OCI-LY3 (cell line): ENCODE measurements around the gene OR2A1.
"Not testable (repeated sequence)": the region's sequence is repeated elsewhere in the genome, so short reads cannot be mapped to it uniquely, and the experiment has no call there.

ENCODE experiments used
- H2AFZ ChIP-seq: fragments of 200-600, 300-600 bp; shearing (Covaris generic); 2 replicates; pipeline ENCODE4 v1.6.0; 2014; ENCODE audit warnings: antibody characterized with exemption, low read depth, low read length
- H3K27ac ChIP-seq: fragments of 200-600, 300-600 bp; sonication (generic); 2 replicates; pipeline ENCODE4 v1.5.1; 2014; ENCODE audit warnings: mild to moderate bottlenecking, low read length, moderate library complexity, mixed read lengths
- H3K27me3 ChIP-seq: fragments of 200-600, 300-600 bp; sonication (generic); 2 replicates; pipeline ENCODE4 v1.6.1; 2014; ENCODE audit warnings: low read depth, low read length, mixed read lengths
- H3K36me3 ChIP-seq: fragments of 200-600, 300-600 bp; sonication (generic); replicated peaks from 2 replicates; pipeline ENCODE3; 2014; ENCODE audit warnings: low read depth, low read length, mixed read lengths
- H3K4me1 ChIP-seq: fragments of 300-600, 200-600 bp; sonication (generic); 2 replicates; pipeline ENCODE4 v1.6.1; 2014; ENCODE audit warnings: low read length, mixed read lengths
- H3K4me2 ChIP-seq: fragments of 200-600, 300-600 bp; sonication (generic); 2 replicates; pipeline ENCODE4 v1.6.1; 2014; ENCODE audit warnings: low read length, mixed read lengths
- H3K4me3 ChIP-seq: fragments of 300-600, 200-600 bp; sonication (generic); 2 replicates; pipeline ENCODE4 v1.5.1; 2014; ENCODE audit warnings: antibody characterized with exemption, mild to moderate bottlenecking, low read length, moderate library complexity
- H3K79me2 ChIP-seq: fragments of 300-600, 200-600 bp; shearing (Covaris generic); 2 replicates; pipeline ENCODE4 v1.6.1; 2014; ENCODE audit warnings: mild to moderate bottlenecking, low read length, mixed read lengths
- H3K9ac ChIP-seq: fragments of 300-600, 200-600 bp; shearing (Covaris generic); 2 replicates; pipeline ENCODE4 v1.6.0; 2014; ENCODE audit warnings: mild to moderate bottlenecking, low read length, moderate library complexity
- H3K9me3 ChIP-seq: fragments of 200-600, 300-600 bp; shearing (Covaris generic); 2 replicates; pipeline ENCODE4 v1.6.1; 2014; ENCODE audit warnings: low read length, mixed read lengths; ENCODE audit not compliant: insufficient read depth
- H4K20me1 ChIP-seq: fragments of 200-600, 300-600 bp; sonication (generic); 2 replicates; pipeline ENCODE4 v1.6.1; 2016; ENCODE audit warnings: low read length, mixed read lengths; ENCODE audit not compliant: insufficient read depth

OR2A1 gene

DNA sequence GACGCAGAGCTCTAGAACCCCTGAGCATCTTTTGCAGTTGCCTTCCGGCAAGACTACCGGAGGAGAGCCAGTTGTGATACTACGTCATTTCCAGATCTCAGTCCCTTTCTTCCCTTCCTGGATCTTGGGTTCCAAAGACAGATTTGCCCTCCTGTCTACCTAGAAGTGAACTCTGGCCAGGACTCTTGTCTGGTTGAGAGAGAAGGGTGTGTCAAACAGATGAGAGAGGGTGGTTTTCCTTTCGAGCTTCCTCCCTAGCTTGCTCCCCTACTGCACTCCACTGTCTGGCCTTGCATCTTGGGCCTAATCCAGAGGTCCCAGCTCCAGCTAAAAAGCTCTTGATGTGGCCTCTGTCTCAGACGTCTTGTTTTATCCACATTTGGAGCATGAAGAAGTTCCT, 44.0 kb downstream of the OR2A1 start:
- not testable (repeated sequence) for H3K9ac ChIP-seq, H3K4me1 ChIP-seq, H3K79me2 ChIP-seq, H3K4me3 ChIP-seq, H3K36me3 ChIP-seq, H3K9me3 ChIP-seq, H4K20me1 ChIP-seq, H3K27me3 ChIP-seq, H3K4me2 ChIP-seq, H2AFZ ChIP-seq, H3K27ac ChIP-seq

DNA sequence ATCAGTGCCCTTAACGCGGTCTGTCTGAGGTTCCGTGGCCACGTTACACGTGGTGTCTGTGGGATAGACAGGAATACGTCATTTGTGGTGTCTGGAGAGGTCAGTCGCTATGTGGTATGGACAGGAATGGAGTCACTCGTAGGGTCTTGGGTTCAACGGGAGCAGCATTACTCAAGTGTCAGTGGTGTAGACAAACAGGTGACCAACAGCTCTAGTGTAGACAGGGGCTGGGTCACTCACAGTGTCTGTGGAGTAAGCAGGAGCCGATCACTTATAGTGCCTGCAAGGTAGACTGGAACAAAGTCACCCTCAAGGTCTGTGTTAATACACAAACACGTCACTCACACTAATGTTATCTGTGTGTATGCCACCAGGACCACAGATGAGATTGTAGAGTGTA, 44.6 kb downstream of the OR2A1 start:
- not testable (repeated sequence) for H4K20me1 ChIP-seq, H3K4me2 ChIP-seq, H2AFZ ChIP-seq, H3K27me3 ChIP-seq, H3K79me2 ChIP-seq, H3K36me3 ChIP-seq, H3K4me3 ChIP-seq, H3K9me3 ChIP-seq, H3K4me1 ChIP-seq, H3K9ac ChIP-seq, H3K27ac ChIP-seq

DNA sequence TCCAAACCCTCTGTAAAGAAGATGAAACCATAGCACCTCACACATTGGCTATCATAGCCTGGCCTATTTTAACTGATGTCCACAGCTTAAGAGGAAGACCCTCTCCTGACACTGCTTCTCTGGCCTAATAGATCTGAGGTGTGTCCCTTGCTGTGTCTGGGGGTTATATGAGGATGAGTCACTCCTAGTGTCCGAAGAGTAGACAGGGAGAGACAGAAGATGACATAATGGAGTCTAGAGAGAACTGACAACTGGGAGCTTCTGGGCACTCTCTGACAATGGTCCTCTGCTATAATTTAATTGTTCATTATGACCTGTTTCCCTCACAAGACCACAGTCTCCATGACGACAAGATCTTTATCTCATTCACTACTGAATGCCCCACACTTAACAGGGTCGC, 49.8 kb downstream of the OR2A1 start:
- not testable (repeated sequence) for H3K27ac ChIP-seq, H3K4me3 ChIP-seq, H3K9ac ChIP-seq, H3K4me2 ChIP-seq, H3K4me1 ChIP-seq, H4K20me1 ChIP-seq, H3K27me3 ChIP-seq, H3K9me3 ChIP-seq, H2AFZ ChIP-seq, H3K79me2 ChIP-seq, H3K36me3 ChIP-seq

DNA sequence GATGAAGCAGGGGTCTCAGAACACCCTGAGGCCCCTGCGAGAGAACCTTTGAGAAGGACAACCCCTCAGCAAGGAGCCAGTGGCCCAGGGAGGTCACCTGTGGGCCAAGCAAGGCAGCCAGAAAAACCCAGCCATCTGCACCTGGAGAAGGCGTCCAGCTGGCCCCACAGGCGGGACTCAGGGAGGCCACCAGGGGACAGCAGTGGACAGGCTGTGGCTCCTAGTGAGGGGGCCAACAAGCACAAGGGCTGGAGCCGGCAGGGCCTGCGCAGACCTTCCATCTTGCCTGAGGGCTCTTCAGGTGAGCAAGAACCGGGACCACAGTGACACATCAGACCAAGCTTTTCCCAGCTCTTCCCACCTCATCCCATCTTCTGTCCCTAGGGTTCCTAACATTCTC, 53.3 kb downstream of the OR2A1 start:
- not testable (repeated sequence) for H3K9me3 ChIP-seq, H3K79me2 ChIP-seq, H3K4me1 ChIP-seq, H3K27ac ChIP-seq, H2AFZ ChIP-seq, H3K9ac ChIP-seq, H3K27me3 ChIP-seq, H3K4me3 ChIP-seq, H3K4me2 ChIP-seq, H4K20me1 ChIP-seq, H3K36me3 ChIP-seq

DNA sequence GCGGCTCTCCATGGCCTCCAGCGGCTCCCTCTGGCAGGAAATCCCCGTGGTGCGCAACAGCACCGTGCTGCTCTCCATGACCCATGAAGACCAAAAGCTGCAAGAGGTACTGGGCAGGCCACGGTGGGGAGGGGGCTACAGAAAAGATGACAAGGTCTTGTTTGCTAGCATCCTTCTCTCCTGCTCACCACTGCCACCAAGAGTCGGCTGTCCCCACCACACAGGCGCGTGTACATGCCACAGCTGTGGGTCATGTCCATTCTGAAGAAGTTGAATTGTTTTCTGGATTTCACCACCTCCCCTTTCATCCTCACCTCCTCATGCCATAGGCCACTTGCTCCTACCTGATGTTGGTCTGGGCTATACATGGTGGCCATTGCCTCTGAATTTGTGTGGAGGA, 55.0 kb downstream of the OR2A1 start:
- not testable (repeated sequence) for H3K27ac ChIP-seq, H3K9me3 ChIP-seq, H3K9ac ChIP-seq, H4K20me1 ChIP-seq, H3K27me3 ChIP-seq, H3K4me2 ChIP-seq, H3K4me3 ChIP-seq, H3K36me3 ChIP-seq, H3K4me1 ChIP-seq, H3K79me2 ChIP-seq, H2AFZ ChIP-seq

DNA sequence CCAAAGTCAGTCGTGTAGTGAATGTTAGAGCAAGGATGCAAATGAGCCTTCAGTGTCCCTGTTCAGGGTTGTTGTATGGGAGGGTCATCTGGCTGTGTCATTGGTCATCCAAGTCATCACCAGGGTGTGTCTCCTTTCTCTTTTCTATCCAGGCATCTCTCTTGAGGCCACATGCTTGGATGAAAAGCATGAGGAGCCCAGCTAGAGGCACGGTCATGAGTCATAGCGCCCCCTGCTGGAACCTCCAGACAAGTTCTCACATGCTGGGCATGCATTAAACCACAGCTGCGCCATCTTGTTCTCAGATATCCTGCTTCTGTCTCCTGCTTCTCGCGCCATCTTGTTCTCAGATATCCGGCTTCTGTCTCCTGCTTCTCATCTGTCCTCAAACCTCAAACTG, 57.0 kb downstream of the OR2A1 start:
- not testable (repeated sequence) for H3K4me2 ChIP-seq, H3K4me1 ChIP-seq, H3K79me2 ChIP-seq, H3K27ac ChIP-seq, H2AFZ ChIP-seq, H3K9ac ChIP-seq, H3K36me3 ChIP-seq, H3K4me3 ChIP-seq, H3K9me3 ChIP-seq, H3K27me3 ChIP-seq, H4K20me1 ChIP-seq
